Esophagus squamous epithelium (tissue), 4 donors: ENCODE measurements around the gene FOXJ2.

ENCODE experiments used
- CTCF ChIP-seq, 6 experiments: fragments of 450-650 bp in 4 of 6; fragments of 200-600 bp in 2 of 6; sonication (generic) in 2 of 6; IDR thresholded peaks; one replicate each; pipeline ENCODE4 v1.5.1; 2016 to 2019; ENCODE audit warnings: antibody characterized with exemption in 6 of 6, mild to moderate bottlenecking in 4 of 6, moderate library complexity in 4 of 6
- POLR2A ChIP-seq, 4 donors: fragments of 450-650 bp; IDR thresholded peaks; one replicate each; pipeline ENCODE4 v1.6.1; 2017; ENCODE audit warnings: antibody characterized with exemption in 4 of 4, mild to moderate bottlenecking in 4 of 4, moderate library complexity in 3 of 4

DNA sequence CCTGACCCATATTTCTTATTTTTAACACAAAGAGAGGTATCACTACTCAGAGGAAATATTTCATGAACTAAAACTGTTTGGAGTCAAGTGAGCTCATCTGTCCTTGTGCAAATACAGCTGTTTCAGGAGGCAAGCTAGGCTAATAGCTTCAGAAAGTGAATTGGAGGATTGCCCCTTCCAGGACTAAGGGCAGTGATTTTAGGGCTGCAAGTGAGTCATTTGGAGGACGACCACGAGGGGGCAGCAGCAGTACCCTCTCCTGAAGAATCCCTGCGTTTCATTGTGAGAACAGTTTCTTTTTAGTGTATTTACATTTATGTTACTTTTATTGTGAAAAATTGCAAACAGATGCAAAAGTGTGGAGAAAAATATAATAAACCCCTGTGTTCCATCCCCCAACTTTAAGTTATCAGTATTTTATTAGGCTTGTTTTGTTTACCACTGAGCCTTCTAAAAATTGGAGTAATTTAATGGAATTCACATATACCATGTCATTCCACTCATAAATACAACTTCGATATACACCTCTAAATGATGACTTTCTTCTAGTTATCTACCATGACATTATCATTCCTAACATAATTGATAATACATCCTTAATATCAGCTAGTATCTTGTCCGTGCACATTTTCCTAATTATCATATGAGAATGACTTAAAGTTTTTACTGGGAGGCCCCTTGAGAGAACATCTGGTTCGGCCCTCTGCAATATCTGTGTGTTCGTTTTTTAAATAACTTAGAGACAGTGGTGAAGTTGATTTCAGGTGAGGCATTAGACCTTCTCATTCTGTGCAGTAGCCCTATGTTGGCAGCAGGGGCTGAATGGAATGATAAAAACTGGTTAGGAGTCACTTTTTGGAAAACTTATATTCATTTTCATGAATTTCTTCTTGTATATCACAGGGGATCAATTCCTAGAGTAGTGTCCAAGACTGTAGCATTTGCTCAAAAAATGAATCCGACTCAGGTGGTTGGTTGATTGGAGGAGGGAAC lies 13.7 kb downstream of the FOXJ2 start:
- peak; percentile 63 to 80 (median 68) for TF ChIP-seq CTCF (IDR thresholded peaks at IDR 0.05)
- no peak for TF ChIP-seq POLR2A (IDR thresholded peaks at IDR 0.05)
